ENCODE data around the gene SYNPO2.

The SYNPO2 gene

GRCh38 chr4:118930255-118930654, 41.6 kb downstream of the SYNPO2 start:
- Histone ChIP-seq H3K27me3 (ENCODE audit: control insufficient read depth, insufficient read depth, low read length) (no peaks in the 10 kb centered on the region), H3K36me3 (ENCODE audit: control insufficient read depth, insufficient read depth, low read length) (no peaks in the 10 kb centered on the region), H3K4me1 (ENCODE audit: control insufficient read depth, insufficient read depth, low read length) (no peaks in the 10 kb centered on the region), H3K4me3 (ENCODE audit: low read length) (no peak overlapping the region), H3K27ac (ENCODE audit: low read length) (no peak overlapping the region), H3K9me3 (ENCODE audit: control insufficient read depth, insufficient read depth, low read length) (no peaks in the 10 kb centered on the region)
- WGBS (ENCODE audit: insufficient coverage, insufficient read length) = no CpG with 5 or more reads among the region's 1 CpG
- DNase-seq (ENCODE audit: low read depth, low spot score) = no peak

- H3K4me3 ChIP-seq (ENCODE audit: low read length) = no peak overlapping the region
- no peaks in the 10 kb centered on the region for H3K9me3 ChIP-seq (ENCODE audit: control insufficient read depth, insufficient read depth, low read length)
Measured at GRCh38 chr4:118931786-118932185, 43.1 kb downstream of the SYNPO2 start.

DNA sequence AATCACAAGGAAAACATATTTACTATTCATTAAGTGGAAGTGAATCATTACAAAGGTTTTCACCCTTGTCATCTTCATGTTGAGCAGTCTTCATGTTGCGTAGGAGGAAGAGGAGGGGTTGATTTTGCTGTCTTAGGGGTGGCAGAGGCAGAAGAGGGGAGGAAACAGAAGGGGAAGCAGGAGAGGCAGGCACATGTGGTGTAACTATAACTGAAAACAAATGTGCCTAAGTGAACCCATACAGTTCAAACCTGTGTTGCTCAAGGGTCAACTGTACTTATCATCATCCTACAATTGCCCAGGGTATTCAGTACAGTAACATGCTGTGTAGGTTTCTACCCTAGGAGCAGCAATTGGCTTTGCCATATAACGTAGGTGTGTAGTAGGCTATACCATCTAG, 47.2 kb downstream of the SYNPO2 start:
- no peaks in the 10 kb centered on the region for H3K9me3 ChIP-seq (ENCODE audit: control insufficient read depth, insufficient read depth, low read length)
- WGBS (ENCODE audit: insufficient coverage, insufficient read length) = no CpG with 5 or more reads among the region's 2 CpGs
- no peak overlapping the region for H3K27ac ChIP-seq (ENCODE audit: low read length)
- H3K4me1 ChIP-seq (ENCODE audit: control insufficient read depth, insufficient read depth, low read length) = no peaks in the 10 kb centered on the region
- no peak for DNase-seq (ENCODE audit: low read depth, low spot score)
- no peak overlapping the region for H3K4me3 ChIP-seq (ENCODE audit: low read length)
- H3K27me3 ChIP-seq (ENCODE audit: control insufficient read depth, insufficient read depth, low read length) = peaks cover 1% of the 10 kb centered on the region; the same call in 1 of the 2 replicates
- no peaks in the 10 kb centered on the region for H3K36me3 ChIP-seq (ENCODE audit: control insufficient read depth, insufficient read depth, low read length)

More at GRCh38 chr4:118931786-118932185, 43.1 kb downstream of the SYNPO2 start:
- H3K27me3 ChIP-seq (ENCODE audit: control insufficient read depth, insufficient read depth, low read length) = peaks cover 1% of the 10 kb centered on the region; the same call in 1 of the 2 replicates
- no peaks in the 10 kb centered on the region for H3K4me1 ChIP-seq (ENCODE audit: control insufficient read depth, insufficient read depth, low read length)
- no peaks in the 10 kb centered on the region for H3K36me3 ChIP-seq (ENCODE audit: control insufficient read depth, insufficient read depth, low read length)
- no peak for DNase-seq (ENCODE audit: low read depth, low spot score)
- no CpG with 5 or more reads among the region's 2 CpGs for WGBS (ENCODE audit: insufficient coverage, insufficient read length)
- no peak overlapping the region for H3K27ac ChIP-seq (ENCODE audit: low read length)

DNA sequence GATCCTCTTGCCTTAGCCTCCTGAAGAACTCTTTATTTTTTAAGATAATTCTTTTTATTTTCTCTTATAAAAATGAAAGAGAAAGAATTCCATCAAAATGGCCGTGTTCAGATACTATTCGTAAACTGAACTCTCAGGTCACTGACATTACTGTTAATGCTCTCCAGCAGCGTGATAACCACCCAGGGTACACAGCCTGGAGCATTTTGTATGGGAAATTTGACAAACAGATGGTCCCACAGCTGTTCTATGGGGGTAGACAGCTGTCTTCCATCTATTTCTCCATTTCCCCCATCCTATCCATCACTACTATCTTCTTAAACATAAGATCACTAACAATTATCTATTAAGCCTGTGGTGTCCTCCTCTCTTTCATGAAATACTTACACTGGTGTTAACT, 47.8 kb downstream of the SYNPO2 start:
- Histone ChIP-seq H3K4me1 (ENCODE audit: control insufficient read depth, insufficient read depth, low read length) (no peaks in the 10 kb centered on the region), H3K9me3 (ENCODE audit: control insufficient read depth, insufficient read depth, low read length) (no peaks in the 10 kb centered on the region), H3K36me3 (ENCODE audit: control insufficient read depth, insufficient read depth, low read length) (no peaks in the 10 kb centered on the region), H3K27ac (ENCODE audit: low read length) (no peak overlapping the region), H3K27me3 (ENCODE audit: control insufficient read depth, insufficient read depth, low read length) (peaks cover 1% of the 10 kb centered on the region; the same call in 1 of the 2 replicates), H3K4me3 (ENCODE audit: low read length) (no peak overlapping the region)
- DNase-seq (ENCODE audit: low read depth, low spot score) = no peak
- WGBS (ENCODE audit: insufficient coverage, insufficient read length) = no CpG with 5 or more reads among the region's 3 CpGs

GRCh38 chr4:118939169-118939783, 50.6 kb downstream of the SYNPO2 start:
- DNase-seq (ENCODE audit: low read depth, low spot score) = no peak
- no peak overlapping the region for H3K27ac ChIP-seq (ENCODE audit: low read length)
- H3K9me3 ChIP-seq (ENCODE audit: control insufficient read depth, insufficient read depth, low read length) = no peaks in the 10 kb centered on the region
- no CpG with 5 or more reads among the region's 10 CpGs for WGBS (ENCODE audit: insufficient coverage, insufficient read length)
- no peaks in the 10 kb centered on the region for H3K4me1 ChIP-seq (ENCODE audit: control insufficient read depth, insufficient read depth, low read length)
- no peaks in the 10 kb centered on the region for H3K36me3 ChIP-seq (ENCODE audit: control insufficient read depth, insufficient read depth, low read length)
- H3K4me3 ChIP-seq (ENCODE audit: low read length) = no peak overlapping the region
- H3K27me3 ChIP-seq (ENCODE audit: control insufficient read depth, insufficient read depth, low read length) = peaks cover 1% of the 10 kb centered on the region; the same call in 1 of the 2 replicates

GRCh38 chr4:118941149-118941548, 52.5 kb downstream of the SYNPO2 start:
- no peak overlapping the region for H3K27ac ChIP-seq (ENCODE audit: low read length)
- no CpG with 5 or more reads among the region's 1 CpG for WGBS (ENCODE audit: insufficient coverage, insufficient read length)
- no peaks in the 10 kb centered on the region for H3K9me3 ChIP-seq (ENCODE audit: control insufficient read depth, insufficient read depth, low read length)
- no peaks in the 10 kb centered on the region for H3K4me1 ChIP-seq (ENCODE audit: control insufficient read depth, insufficient read depth, low read length)
- H3K4me3 ChIP-seq (ENCODE audit: low read length) = no peak overlapping the region
- no peaks in the 10 kb centered on the region for H3K36me3 ChIP-seq (ENCODE audit: control insufficient read depth, insufficient read depth, low read length)
- no peak for DNase-seq (ENCODE audit: low read depth, low spot score)
- no peaks in the 10 kb centered on the region for H3K27me3 ChIP-seq (ENCODE audit: control insufficient read depth, insufficient read depth, low read length)

GRCh38 chr4:118941799-118942198, 53.1 kb downstream of the SYNPO2 start:
- no peak overlapping the region for H3K27ac ChIP-seq (ENCODE audit: low read length)

DNA sequence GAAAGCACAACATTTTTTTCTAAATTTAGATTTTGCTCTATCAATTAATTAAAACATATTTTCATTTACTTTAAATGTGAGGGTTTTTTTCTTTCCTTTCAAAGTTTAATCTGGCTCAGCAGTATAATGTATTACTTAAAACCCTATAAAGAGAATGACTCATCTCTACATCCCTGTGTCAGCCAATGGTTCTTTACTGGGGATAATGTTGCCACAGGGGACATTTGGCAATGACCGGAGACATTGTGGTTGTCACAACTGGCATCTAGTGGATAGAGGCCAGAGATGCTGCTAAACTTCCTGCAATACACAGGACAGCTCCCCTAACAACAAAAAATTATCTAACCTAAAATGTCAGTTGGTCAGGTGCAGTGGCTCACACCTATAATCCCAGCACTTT, 53.8 kb downstream of the SYNPO2 start:
- Histone ChIP-seq H3K4me1 (ENCODE audit: control insufficient read depth, insufficient read depth, low read length) (no peaks in the 10 kb centered on the region), H3K27ac (ENCODE audit: low read length) (no peak overlapping the region), H3K9me3 (ENCODE audit: control insufficient read depth, insufficient read depth, low read length) (no peaks in the 10 kb centered on the region), H3K4me3 (ENCODE audit: low read length) (no peak overlapping the region), H3K36me3 (ENCODE audit: control insufficient read depth, insufficient read depth, low read length) (no peaks in the 10 kb centered on the region), H3K27me3 (ENCODE audit: control insufficient read depth, insufficient read depth, low read length) (no peaks in the 10 kb centered on the region)
- DNase-seq (ENCODE audit: low read depth, low spot score) = no peak
- WGBS (ENCODE audit: insufficient coverage, insufficient read length) = no CpG with 5 or more reads among the region's 1 CpG

More at GRCh38 chr4:118941799-118942198, 53.1 kb downstream of the SYNPO2 start:
- no peaks in the 10 kb centered on the region for H3K9me3 ChIP-seq (ENCODE audit: control insufficient read depth, insufficient read depth, low read length)
- no CpG with 5 or more reads among the region's 6 CpGs for WGBS (ENCODE audit: insufficient coverage, insufficient read length)
- H3K36me3 ChIP-seq (ENCODE audit: control insufficient read depth, insufficient read depth, low read length) = no peaks in the 10 kb centered on the region
- DNase-seq (ENCODE audit: low read depth, low spot score) = no peak
- no peaks in the 10 kb centered on the region for H3K4me1 ChIP-seq (ENCODE audit: control insufficient read depth, insufficient read depth, low read length)
- H3K4me3 ChIP-seq (ENCODE audit: low read length) = no peak overlapping the region
- H3K27me3 ChIP-seq (ENCODE audit: control insufficient read depth, insufficient read depth, low read length) = no peaks in the 10 kb centered on the region

DNA sequence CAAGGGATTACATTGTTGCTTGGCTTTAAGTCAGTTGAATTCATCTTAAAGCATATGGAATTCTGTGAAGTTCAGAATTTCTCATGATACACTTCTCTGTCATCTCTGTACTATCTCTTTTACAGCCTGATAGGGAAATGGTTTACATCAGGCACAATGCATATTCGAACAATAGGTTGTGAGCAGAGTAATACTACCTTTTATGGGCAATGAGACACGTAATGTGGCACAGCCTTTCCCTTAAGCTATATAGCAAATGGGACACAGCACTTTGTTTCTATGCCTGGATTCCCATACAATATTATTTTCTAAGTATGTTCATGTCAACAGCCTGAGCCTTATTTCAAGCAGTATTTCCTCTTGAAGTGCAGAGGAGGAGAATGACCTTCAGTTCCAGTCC, 58.4 kb downstream of the SYNPO2 start:
- H3K27me3 ChIP-seq (ENCODE audit: control insufficient read depth, insufficient read depth, low read length) = no peaks in the 10 kb centered on the region
- WGBS (ENCODE audit: insufficient coverage, insufficient read length) = no CpG with 5 or more reads among the region's 2 CpGs
- H3K4me1 ChIP-seq (ENCODE audit: control insufficient read depth, insufficient read depth, low read length) = peaks cover 2% of the 10 kb centered on the region; the same call in 1 of the 2 replicates
- H3K4me3 ChIP-seq (ENCODE audit: low read length) = no peak overlapping the region
- DNase-seq (ENCODE audit: low read depth, low spot score) = no peak
- H3K27ac ChIP-seq (ENCODE audit: low read length) = no peak overlapping the region
- no peaks in the 10 kb centered on the region for H3K9me3 ChIP-seq (ENCODE audit: control insufficient read depth, insufficient read depth, low read length)
- H3K36me3 ChIP-seq (ENCODE audit: control insufficient read depth, insufficient read depth, low read length) = no peaks in the 10 kb centered on the region

- no peaks in the 10 kb centered on the region for H3K36me3 ChIP-seq (ENCODE audit: control insufficient read depth, insufficient read depth, low read length)
- WGBS (ENCODE audit: insufficient coverage, insufficient read length) = no CpG with 5 or more reads among the region's 3 CpGs
- H3K27ac ChIP-seq (ENCODE audit: low read length) = no peak overlapping the region
- H3K4me3 ChIP-seq (ENCODE audit: low read length) = no peak overlapping the region
- no peaks in the 10 kb centered on the region for H3K27me3 ChIP-seq (ENCODE audit: control insufficient read depth, insufficient read depth, low read length)
- H3K4me1 ChIP-seq (ENCODE audit: control insufficient read depth, insufficient read depth, low read length) = peaks cover 2% of the 10 kb centered on the region; the same call in 1 of the 2 replicates
- no peaks in the 10 kb centered on the region for H3K9me3 ChIP-seq (ENCODE audit: control insufficient read depth, insufficient read depth, low read length)
- DNase-seq (ENCODE audit: low read depth, low spot score) = no peak
Measured at GRCh38 chr4:118948545-118949144, 60.0 kb downstream of the SYNPO2 start.

DNA sequence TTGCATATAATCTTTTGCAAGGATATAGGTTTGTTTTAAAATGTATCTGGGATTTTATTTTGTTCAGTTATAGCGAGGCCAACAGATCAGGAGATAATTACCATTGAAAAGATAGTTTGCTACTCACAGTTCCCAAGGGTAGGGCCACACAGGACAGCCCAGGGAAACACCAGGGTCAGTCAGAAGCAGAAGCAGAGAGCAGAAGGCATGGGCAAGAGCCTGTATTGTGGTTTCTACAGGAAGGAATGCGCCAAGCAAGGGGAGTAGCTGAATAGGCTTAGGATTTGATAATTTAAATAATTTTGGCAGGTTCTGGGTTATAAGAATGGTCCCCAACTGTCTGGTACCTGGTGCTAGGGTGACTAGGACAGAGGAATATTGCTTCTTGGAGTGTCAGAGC, 61.6 kb downstream of the SYNPO2 start:
- DNase-seq (ENCODE audit: low read depth, low spot score) = no peak
- Histone ChIP-seq H3K9me3 (ENCODE audit: control insufficient read depth, insufficient read depth, low read length) (no peaks in the 10 kb centered on the region), H3K4me1 (ENCODE audit: control insufficient read depth, insufficient read depth, low read length) (peaks cover 2% of the 10 kb centered on the region; the same call in 1 of the 2 replicates), H3K27ac (ENCODE audit: low read length) (no peak overlapping the region), H3K36me3 (ENCODE audit: control insufficient read depth, insufficient read depth, low read length) (no peaks in the 10 kb centered on the region), H3K4me3 (ENCODE audit: low read length) (no peak overlapping the region), H3K27me3 (ENCODE audit: control insufficient read depth, insufficient read depth, low read length) (no peaks in the 10 kb centered on the region)
- no CpG with 5 or more reads among the region's 2 CpGs for WGBS (ENCODE audit: insufficient coverage, insufficient read length)

Data from iPS DF 6.9 (cell line).